GM21526 (cell line): ENCODE measurements around the gene ORC6.

Source experiments
- ATAC-seq: cut with Tn5 transposase; IDR thresholded peaks from one replicate; pipeline ENCODE4 v1.9.1; 2021; ENCODE audit warnings: moderate library complexity; ENCODE audit not compliant: unreplicated experiment, low FRiP score

Gene ORC6

GRCh38 chr16:46700048-46700447 lies 10.6 kb downstream of the ORC6 start:
- ATAC-seq = no peak

- no peak for ATAC-seq
These were observed 12.2 kb downstream of the ORC6 start for GRCh38 chr16:46701615-46702014.

- ATAC-seq = no peak
These were observed 12.6 kb downstream of the ORC6 start for GRCh38 chr16:46702030-46702429.

- ATAC-seq = no peak
These were observed 17.2 kb downstream of the ORC6 start for GRCh38 chr16:46706642-46707041.

GRCh38 chr16:46709469-46710005 lies 20.1 kb downstream of the ORC6 start:
- ATAC-seq = no peak

- no peak for ATAC-seq
These were observed 21.9 kb downstream of the ORC6 start for GRCh38 chr16:46711106-46712058.

GRCh38 chr16:46712911-46713310 lies 23.5 kb downstream of the ORC6 start:
- no peak for ATAC-seq

- no peak for ATAC-seq
These were observed 24.2 kb downstream of the ORC6 start for GRCh38 chr16:46713634-46714033.

- ATAC-seq = no peak
These were observed 25.5 kb downstream of the ORC6 start for GRCh38 chr16:46714797-46715591.

GRCh38 chr16:46715769-46716305 lies 26.4 kb downstream of the ORC6 start:
- ATAC-seq = no peak

GRCh38 chr16:46717692-46718091 lies 28.2 kb downstream of the ORC6 start:
- no peak for ATAC-seq

GRCh38 chr16:46718214-46718613 lies 28.8 kb downstream of the ORC6 start:
- ATAC-seq = no peak

GRCh38 chr16:46719528-46719927 lies 30.1 kb downstream of the ORC6 start:
- no peak for ATAC-seq

GRCh38 chr16:46720619-46721018 lies 31.2 kb downstream of the ORC6 start:
- ATAC-seq = no peak

GRCh38 chr16:46721885-46722284 lies 32.4 kb downstream of the ORC6 start:
- ATAC-seq = no peak

GRCh38 chr16:46727184-46727583 lies 37.7 kb downstream of the ORC6 start:
- no peak for ATAC-seq

GRCh38 chr16:46727630-46728029 lies 38.2 kb downstream of the ORC6 start:
- ATAC-seq = no peak

GRCh38 chr16:46728806-46729205 lies 39.3 kb downstream of the ORC6 start:
- no peak for ATAC-seq

- no peak for ATAC-seq
These were observed 40.0 kb downstream of the ORC6 start for GRCh38 chr16:46729326-46729995.

GRCh38 chr16:46730126-46730525 lies 40.7 kb downstream of the ORC6 start:
- no peak for ATAC-seq
